Measurements from ENCODE around the gene FSD1L. TPM values are rescaled to one million over a fixed set of nuclear protein-coding genes. Genes with fewer than 3 reads are reported as not detected.

Gene FSD1L
- total and polyA plus RNA-seq, 10 donors, result 0.70 to 5.8 (median 4.3) TPM

DNA sequence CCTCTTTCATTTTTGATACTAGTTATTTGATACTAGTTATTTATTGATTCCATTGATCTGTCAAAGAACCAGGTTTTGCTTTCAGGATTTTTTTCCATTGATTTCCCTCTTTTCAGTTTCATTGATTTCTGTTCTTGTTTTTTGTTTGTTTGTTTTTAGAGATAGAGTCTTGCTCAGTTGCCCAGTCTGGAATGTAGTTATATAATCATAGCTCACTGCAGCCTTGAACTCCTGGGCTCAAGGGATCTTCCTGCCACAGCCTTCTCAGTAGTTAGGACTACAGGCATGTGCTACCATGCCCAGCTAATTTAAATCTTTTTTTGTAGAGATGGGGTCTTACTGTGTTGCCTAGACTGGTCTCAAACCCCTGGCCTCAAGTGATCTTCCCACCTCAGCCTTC is 49.9 kb downstream of the FSD1L start:
- no peaks in the 10 kb centered on the region for H3K9me3 ChIP-seq
- H3K27ac ChIP-seq, result no peak overlapping the region
- TF ChIP-seq, protein P1, sequence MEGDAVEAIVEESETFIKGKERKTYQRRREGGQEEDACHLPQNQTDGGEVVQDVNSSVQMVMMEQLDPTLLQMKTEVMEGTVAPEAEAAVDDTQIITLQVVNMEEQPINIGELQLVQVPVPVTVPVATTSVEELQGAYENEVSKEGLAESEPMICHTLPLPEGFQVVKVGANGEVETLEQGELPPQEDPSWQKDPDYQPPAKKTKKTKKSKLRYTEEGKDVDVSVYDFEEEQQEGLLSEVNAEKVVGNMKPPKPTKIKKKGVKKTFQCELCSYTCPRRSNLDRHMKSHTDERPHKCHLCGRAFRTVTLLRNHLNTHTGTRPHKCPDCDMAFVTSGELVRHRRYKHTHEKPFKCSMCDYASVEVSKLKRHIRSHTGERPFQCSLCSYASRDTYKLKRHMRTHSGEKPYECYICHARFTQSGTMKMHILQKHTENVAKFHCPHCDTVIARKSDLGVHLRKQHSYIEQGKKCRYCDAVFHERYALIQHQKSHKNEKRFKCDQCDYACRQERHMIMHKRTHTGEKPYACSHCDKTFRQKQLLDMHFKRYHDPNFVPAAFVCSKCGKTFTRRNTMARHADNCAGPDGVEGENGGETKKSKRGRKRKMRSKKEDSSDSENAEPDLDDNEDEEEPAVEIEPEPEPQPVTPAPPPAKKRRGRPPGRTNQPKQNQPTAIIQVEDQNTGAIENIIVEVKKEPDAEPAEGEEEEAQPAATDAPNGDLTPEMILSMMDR (IDR thresholded peaks at IDR 0.05 in 8 of 11, conservative IDR thresholded peaks at IDR 0.05 in 3 of 11), result no peak
- TF ChIP-seq POLR2AphosphoS5 (IDR thresholded peaks at IDR 0.05) (no peak), POLR2A (IDR thresholded peaks at IDR 0.05) (no peak)
- no peaks in the 10 kb centered on the region for H3K27me3 ChIP-seq (replicated peaks in 1 of 7)
- peaks cover 0 to 28% (median 14%) of the 10 kb centered on the region in 6 donors for H3K4me1 ChIP-seq
- no peak for DNase-seq
- intact Hi-C loops (cut with DNase I; ENCODE audit: low total_unique reads), result no loop called here
- H3K4me3 ChIP-seq, result no peak overlapping the region
- H3K36me3 ChIP-seq, result no peaks in the 10 kb centered on the region

DNA sequence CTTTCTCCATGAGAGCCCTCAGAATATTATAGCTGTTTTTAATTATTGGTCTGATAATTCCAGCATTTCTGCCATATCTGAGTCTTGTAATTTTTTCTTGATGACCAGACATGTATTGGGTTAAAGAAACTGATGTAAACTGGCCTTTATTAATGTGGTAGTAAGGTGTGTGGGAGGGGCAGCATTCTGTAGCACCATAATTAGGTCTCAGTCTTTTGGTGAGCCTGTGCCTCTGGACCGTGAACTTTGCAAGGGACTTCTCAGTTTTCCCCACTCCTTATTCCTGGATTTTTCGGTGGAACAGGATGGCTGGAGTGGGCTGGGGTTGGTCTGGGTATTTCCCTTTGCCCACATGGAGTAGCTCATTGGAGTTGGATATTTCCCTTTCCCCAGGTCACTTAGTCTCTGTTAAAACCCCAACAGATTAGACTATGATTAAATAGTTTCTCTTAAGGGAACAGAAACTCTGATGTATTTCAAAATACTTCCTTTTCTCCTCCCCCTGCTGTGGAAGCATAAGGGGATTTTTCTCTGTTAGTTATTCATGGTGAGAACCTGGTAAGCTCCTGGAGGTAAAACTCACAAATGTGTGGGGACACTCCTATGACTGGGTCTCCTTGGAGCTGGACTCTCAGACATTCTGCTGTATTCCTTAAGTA is 52.4 kb downstream of the FSD1L start:
- peak overlapping the region in 2 of 8 donors; percentile 27 to 44 for H3K27ac ChIP-seq
- peak overlapping the region in 1 of 8 donors; percentile 26 for H3K4me3 ChIP-seq
- no peak for DNase-seq
- H3K36me3 ChIP-seq, result no peaks in the 10 kb centered on the region
- H3K27me3 ChIP-seq (replicated peaks in 1 of 7), result no peaks in the 10 kb centered on the region
- peaks cover 0 to 28% (median 14%) of the 10 kb centered on the region in 6 donors for H3K4me1 ChIP-seq
- TF ChIP-seq POLR2AphosphoS5 (IDR thresholded peaks at IDR 0.05), result no peak
- TF ChIP-seq, protein P1 (IDR thresholded peaks at IDR 0.05 in 8 of 11, conservative IDR thresholded peaks at IDR 0.05 in 3 of 11), result no peak
- TF ChIP-seq POLR2A (IDR thresholded peaks at IDR 0.05), result no peak
- intact Hi-C loops (cut with DNase I; ENCODE audit: low total_unique reads), result no loop called here
- WGBS, 5 donors, result 34 to 59% (median 52%) methylated on average over 2 of the region's 2 CpGs
- no peaks in the 10 kb centered on the region for H3K9me3 ChIP-seq

DNA sequence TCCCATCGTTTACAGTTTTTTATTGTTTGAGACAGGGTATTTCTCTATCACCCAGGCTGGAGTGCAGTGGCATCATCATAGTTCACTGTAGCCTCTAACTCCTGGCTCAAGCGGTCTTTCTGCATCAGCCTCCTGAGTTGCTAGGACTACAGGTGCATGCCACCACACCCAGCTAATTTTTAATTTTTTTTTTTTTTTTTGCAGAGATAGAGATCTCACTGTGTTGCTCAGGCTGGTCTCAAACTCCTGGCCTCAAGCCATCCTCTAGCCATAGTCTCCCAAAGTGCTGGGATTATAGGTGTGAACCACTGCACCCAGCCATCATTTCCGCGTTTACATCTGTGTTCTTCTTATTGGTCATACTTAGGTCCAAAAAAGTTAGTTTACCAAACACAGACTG is 53.6 kb downstream of the FSD1L start:
- Histone ChIP-seq H3K27me3 (replicated peaks in 1 of 7) (no peaks in the 10 kb centered on the region), H3K4me1 (peaks cover 0 to 28% (median 14%) of the 10 kb centered on the region in 6 donors), H3K9me3 (no peaks in the 10 kb centered on the region), H3K27ac (no peak overlapping the region), H3K36me3 (peaks cover 0 to under 1% (median 0%) of the 10 kb centered on the region in 6 donors), H3K4me3 (no peak overlapping the region)
- no peak for DNase-seq
- intact Hi-C loops (cut with DNase I; ENCODE audit: low total_unique reads), result no loop called here
- WGBS, 5 donors, result 95 to 98% (median 97%) methylated on average over 4 of the region's 4 CpGs
- TF ChIP-seq POLR2AphosphoS5 (IDR thresholded peaks at IDR 0.05) (no peak), POLR2A (IDR thresholded peaks at IDR 0.05) (no peak)
- TF ChIP-seq, protein P1 (IDR thresholded peaks at IDR 0.05 in 8 of 11, conservative IDR thresholded peaks at IDR 0.05 in 3 of 11), result no peak

DNA sequence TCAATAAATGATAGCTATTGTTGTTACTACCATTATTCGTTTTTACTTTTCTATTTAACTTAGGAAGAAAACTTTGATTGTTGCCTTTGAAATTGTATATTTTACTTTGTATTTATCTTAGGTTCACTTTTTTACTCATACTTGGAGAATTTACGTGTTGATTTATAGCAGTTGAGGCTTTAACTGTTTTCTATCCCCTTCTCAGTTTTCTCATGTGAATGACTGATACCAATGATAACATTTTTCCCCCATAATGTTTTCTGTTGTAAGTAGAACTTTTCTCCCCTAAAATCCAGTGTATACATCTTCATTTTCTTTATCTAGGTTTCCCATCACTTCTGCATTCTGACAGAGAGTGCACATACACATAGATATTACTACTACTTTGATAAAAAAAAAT is 54.4 kb downstream of the FSD1L start:
- WGBS, 5 donors, result 69 to 95% (median 92%) methylated on average over 2 of the region's 2 CpGs

More for the DNA sequence above, 54.4 kb downstream of the FSD1L start:
- peaks cover 0 to 21% (median 11%) of the 10 kb centered on the region in 6 donors for H3K4me1 ChIP-seq
- no peak for DNase-seq
- H3K9me3 ChIP-seq, result no peaks in the 10 kb centered on the region
- no peak overlapping the region for H3K4me3 ChIP-seq
- intact Hi-C loops (cut with DNase I; ENCODE audit: low total_unique reads), result no loop called here
- H3K36me3 ChIP-seq, result peaks cover 0 to 5% (median 0%) of the 10 kb centered on the region in 6 donors
- no peaks in the 10 kb centered on the region for H3K27me3 ChIP-seq (replicated peaks in 1 of 7)
- TF ChIP-seq, protein P1 (IDR thresholded peaks at IDR 0.05 in 8 of 11, conservative IDR thresholded peaks at IDR 0.05 in 3 of 11), result no peak
- TF ChIP-seq POLR2A (IDR thresholded peaks at IDR 0.05) (no peak), POLR2AphosphoS5 (IDR thresholded peaks at IDR 0.05) (no peak)
- H3K27ac ChIP-seq, result no peak overlapping the region
